GM19043 (cell line): ENCODE data around the gene DGKH.
"Not testable (repeated sequence)": the region's sequence is repeated elsewhere in the genome, so short reads cannot be mapped to it uniquely, and the experiment has no call there.

Experiments
- ATAC-seq: cut with Tn5 transposase; IDR thresholded peaks from one replicate; pipeline ENCODE4 v1.9.1; 2021; ENCODE audit warnings: low read depth; ENCODE audit not compliant: unreplicated experiment

DGKH gene

GRCh38 chr13:42219051-42219450 is 170.6 kb downstream of the DGKH start:
- no peak for ATAC-seq

- no peak for ATAC-seq
These were observed 171.4 kb downstream of the DGKH start for GRCh38 chr13:42219876-42220275.

GRCh38 chr13:42221121-42221765 is 172.8 kb downstream of the DGKH start:
- ATAC-seq, result no peak

- ATAC-seq, result no peak
These were observed 175.2 kb downstream of the DGKH start for GRCh38 chr13:42223681-42224080.

- ATAC-seq, result no peak
These were observed 176.6 kb downstream of the DGKH start for GRCh38 chr13:42225051-42225450.

- not testable (repeated sequence) for ATAC-seq
These were observed 178.3 kb downstream of the DGKH start for GRCh38 chr13:42226759-42227158.

- no peak for ATAC-seq
These were observed 180.1 kb downstream of the DGKH start for GRCh38 chr13:42228527-42228926.

- ATAC-seq, result no peak
These were observed 180.8 kb downstream of the DGKH start for GRCh38 chr13:42229287-42229686.

GRCh38 chr13:42232671-42233070 is 184.2 kb downstream of the DGKH start:
- no peak for ATAC-seq

- ATAC-seq, result no peak
These were observed 185.3 kb downstream of the DGKH start for GRCh38 chr13:42233726-42234125.

GRCh38 chr13:42239161-42239560 is 190.7 kb downstream of the DGKH start:
- ATAC-seq, result no peak

- no peak for ATAC-seq
These were observed 191.2 kb downstream of the DGKH start for GRCh38 chr13:42239644-42240043.

GRCh38 chr13:42246541-42246940 is 198.1 kb downstream of the DGKH start:
- ATAC-seq, result no peak

GRCh38 chr13:42247883-42248282 is 199.4 kb downstream of the DGKH start:
- no peak for ATAC-seq

GRCh38 chr13:42255886-42256285 is 207.4 kb downstream of the DGKH start:
- no peak for ATAC-seq

- no peak for ATAC-seq
These were observed 210.3 kb downstream of the DGKH start for GRCh38 chr13:42258747-42259146.

GRCh38 chr13:42259515-42259914 is 211.1 kb downstream of the DGKH start:
- no peak for ATAC-seq

- no peak for ATAC-seq
These were observed 212.6 kb downstream of the DGKH start for GRCh38 chr13:42260903-42261654.

GRCh38 chr13:42266473-42266872 is 218.0 kb downstream of the DGKH start:
- no peak for ATAC-seq

GRCh38 chr13:42270160-42270856 is 221.9 kb downstream of the DGKH start:
- no peak for ATAC-seq

GRCh38 chr13:42270857-42271215 is 222.4 kb downstream of the DGKH start:
- no peak for ATAC-seq
